Neural cell (in vitro differentiated cells): ENCODE data around the gene SORCS1.

Source experiments
- EP300 ChIP-seq: fragments of 450-650 bp; conservative IDR thresholded peaks from 2 replicates; pipeline ENCODE4 v1.6.1; 2014; ENCODE audit warnings: antibody characterized with exemption, mild to moderate bottlenecking, moderate library complexity; ENCODE audit not compliant: poor library complexity, severe bottlenecking
- EZH2 ChIP-seq: fragments of 200-600, 300-800 bp; shearing (Covaris generic), sonication (generic); IDR thresholded peaks from 2 replicates; pipeline ENCODE4 v1.6.1; 2014; ENCODE audit warnings: antibody characterized with exemption, low read length, borderline replicate concordance, mild to moderate bottlenecking; ENCODE audit not compliant: insufficient read depth, poor library complexity, severe bottlenecking
- RAD21 ChIP-seq: fragments of 450-650 bp; conservative IDR thresholded peaks from 2 replicates; pipeline ENCODE4 v1.6.1; 2014; ENCODE audit warnings: antibody characterized with exemption, mild to moderate bottlenecking, moderate library complexity
- REST ChIP-seq: IDR thresholded peaks from 2 replicates; pipeline ENCODE4 v1.6.1; 2012; ENCODE audit warnings: borderline replicate concordance
- TAF1 ChIP-seq: IDR thresholded peaks from 2 replicates; pipeline ENCODE4 v1.6.1; 2012; ENCODE audit warnings: low read depth
- TF ChIP-seq, protein P1 (sequence below): fragments of 450-650 bp; IDR thresholded peaks from 2 replicates; pipeline ENCODE4 v1.5.1; 2014; ENCODE audit warnings: antibody characterized with exemption, mild to moderate bottlenecking, moderate library complexity; ENCODE audit not compliant: poor library complexity, severe bottlenecking

DNA sequence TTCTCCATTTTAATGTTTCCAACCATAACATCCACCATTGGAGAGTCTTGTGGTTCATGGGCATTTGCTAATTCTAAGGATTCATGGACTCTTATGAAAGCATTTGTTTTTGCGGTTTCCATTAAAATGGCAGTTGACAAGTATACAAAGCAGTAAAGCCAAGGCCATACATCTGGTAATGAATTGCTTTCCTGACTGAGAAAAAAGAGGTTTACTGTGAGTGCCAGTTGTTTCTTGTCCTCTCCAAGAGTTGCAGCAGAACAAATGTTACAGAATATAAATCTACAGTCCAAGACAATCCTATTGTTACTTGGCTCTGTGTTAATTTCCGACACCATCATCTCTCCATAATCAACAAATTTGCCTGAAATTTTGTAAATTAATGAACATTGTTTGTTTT is 261.3 kb downstream of the SORCS1 start:
- TF ChIP-seq, protein P1, sequence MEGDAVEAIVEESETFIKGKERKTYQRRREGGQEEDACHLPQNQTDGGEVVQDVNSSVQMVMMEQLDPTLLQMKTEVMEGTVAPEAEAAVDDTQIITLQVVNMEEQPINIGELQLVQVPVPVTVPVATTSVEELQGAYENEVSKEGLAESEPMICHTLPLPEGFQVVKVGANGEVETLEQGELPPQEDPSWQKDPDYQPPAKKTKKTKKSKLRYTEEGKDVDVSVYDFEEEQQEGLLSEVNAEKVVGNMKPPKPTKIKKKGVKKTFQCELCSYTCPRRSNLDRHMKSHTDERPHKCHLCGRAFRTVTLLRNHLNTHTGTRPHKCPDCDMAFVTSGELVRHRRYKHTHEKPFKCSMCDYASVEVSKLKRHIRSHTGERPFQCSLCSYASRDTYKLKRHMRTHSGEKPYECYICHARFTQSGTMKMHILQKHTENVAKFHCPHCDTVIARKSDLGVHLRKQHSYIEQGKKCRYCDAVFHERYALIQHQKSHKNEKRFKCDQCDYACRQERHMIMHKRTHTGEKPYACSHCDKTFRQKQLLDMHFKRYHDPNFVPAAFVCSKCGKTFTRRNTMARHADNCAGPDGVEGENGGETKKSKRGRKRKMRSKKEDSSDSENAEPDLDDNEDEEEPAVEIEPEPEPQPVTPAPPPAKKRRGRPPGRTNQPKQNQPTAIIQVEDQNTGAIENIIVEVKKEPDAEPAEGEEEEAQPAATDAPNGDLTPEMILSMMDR: no peak
- TF ChIP-seq REST (no peak), RAD21 (no peak), TAF1 (no peak), EZH2 (no peak), EP300 (no peak)
